Trophoblast cell (in vitro differentiated cells and primary cell): ENCODE results near the gene SET.

Experiments
- DNase-seq, 2 donors: peaks; one replicate each; pipeline ENCODE4 v3.0.0-alpha.2; 2016
- H2AFZ ChIP-seq: 2 replicates; pipeline ENCODE4 v1.6.1; 2013; ENCODE audit warnings: low read length, moderate library complexity, mild to moderate bottlenecking; ENCODE audit not compliant: insufficient read depth, poor library complexity
- H2AK5ac ChIP-seq: 2 replicates; pipeline ENCODE4 v1.6.1; 2013; ENCODE audit warnings: mild to moderate bottlenecking, low read length
- H2BK120ac ChIP-seq: 2 replicates; pipeline ENCODE4 v1.6.1; 2013; ENCODE audit warnings: low read length, mild to moderate bottlenecking, moderate library complexity; ENCODE audit not compliant: insufficient read depth, poor library complexity
- H2BK12ac ChIP-seq: 2 replicates; pipeline ENCODE4 v1.6.1; 2013; ENCODE audit warnings: mild to moderate bottlenecking, low read length, moderate library complexity
- H2BK5ac ChIP-seq: 2 replicates; pipeline ENCODE4 v1.6.1; 2013; ENCODE audit warnings: low read length, low read depth, moderate library complexity, mild to moderate bottlenecking; ENCODE audit not compliant: poor library complexity
- H3K14ac ChIP-seq: 2 replicates; pipeline ENCODE4 v1.6.1; 2013; ENCODE audit warnings: mild to moderate bottlenecking, low read length
- H3K18ac ChIP-seq: 2 replicates; pipeline ENCODE4 v1.6.1; 2013; ENCODE audit warnings: mild to moderate bottlenecking, low read length
- H3K23ac ChIP-seq: 2 replicates; pipeline ENCODE4 v1.6.1; 2013; ENCODE audit warnings: low read length
- H3K27ac ChIP-seq: 2 replicates; pipeline ENCODE4 v1.5.1; 2013; ENCODE audit warnings: low read depth, mild to moderate bottlenecking, inconsistent platforms, low read length, moderate library complexity
- H3K27me3 ChIP-seq: 2 replicates; pipeline ENCODE4 v1.6.1; 2013; ENCODE audit warnings: inconsistent platforms, mild to moderate bottlenecking, low read length, moderate library complexity; ENCODE audit not compliant: insufficient read depth
- H3K36me3 ChIP-seq, 2 experiments: 1 replicate in 1 of 2; 2 replicates in 1 of 2; pipeline ENCODE4 v1.6.1; 2013; ENCODE audit warnings: low read length in 2 of 2, mild to moderate bottlenecking in 2 of 2, moderate library complexity in 1 of 2; ENCODE audit not compliant: insufficient read depth in 2 of 2, control insufficient read depth in 1 of 2
- H3K4ac ChIP-seq: 2 replicates; pipeline ENCODE4 v1.6.1; 2013; ENCODE audit warnings: low read depth, mild to moderate bottlenecking, low read length, moderate library complexity
- H3K4me1 ChIP-seq, 2 experiments: 1 replicate in 1 of 2; 2 replicates in 1 of 2; pipeline ENCODE4 v1.6.1; 2013; ENCODE audit warnings: low read length in 2 of 2, mild to moderate bottlenecking in 2 of 2, moderate library complexity in 1 of 2; ENCODE audit not compliant: insufficient read depth in 2 of 2, control insufficient read depth in 1 of 2
- H3K4me2 ChIP-seq: 2 replicates; pipeline ENCODE4 v1.6.1; 2013; ENCODE audit warnings: inconsistent platforms, mild to moderate bottlenecking, low read length, moderate library complexity
- H3K4me3 ChIP-seq: 2 replicates; pipeline ENCODE4 v1.5.1; 2013; ENCODE audit warnings: mild to moderate bottlenecking, low read depth, low read length, inconsistent platforms
- H3K79me1 ChIP-seq: one replicate; pipeline ENCODE4 v1.6.1; 2013; ENCODE audit warnings: low read length
- H3K79me2 ChIP-seq: 2 replicates; pipeline ENCODE4 v1.6.1; 2013; ENCODE audit warnings: low read length, mild to moderate bottlenecking; ENCODE audit not compliant: control insufficient read depth, insufficient read depth, poor library complexity
- H3K9ac ChIP-seq: 2 replicates; pipeline ENCODE4 v1.6.1; 2013; ENCODE audit warnings: mild to moderate bottlenecking, low read length
- H3K9me3 ChIP-seq: 2 replicates; pipeline ENCODE4 v1.6.1; 2013; ENCODE audit warnings: low read depth, mild to moderate bottlenecking, control low read depth, inconsistent platforms, low read length; ENCODE audit not compliant: insufficient read depth
- H4K12ac ChIP-seq: 2 replicates; pipeline ENCODE4 v1.6.1; 2013; ENCODE audit warnings: low read depth, mild to moderate bottlenecking, low read length, moderate library complexity
- H4K8ac ChIP-seq: 2 replicates; pipeline ENCODE4 v1.6.1; 2013; ENCODE audit warnings: low read depth, mild to moderate bottlenecking, low read length, moderate library complexity
- H4K91ac ChIP-seq: one replicate; pipeline ENCODE4 v1.6.1; 2013; ENCODE audit warnings: low read depth, mild to moderate bottlenecking, low read length, moderate library complexity
- WGBS: extraction: QIAGEN DNeasy Blood & Tissue Kit; methylation state at CpG from one replicate; pipeline ENCODE4 v1.1.7; 2013; ENCODE audit warnings: missing lambda C conversion rate; ENCODE audit not compliant: insufficient read length, insufficient coverage; ENCODE audit errors: extremely low coverage; 5-methylcytosine and 5-hydroxymethylcytosine counted together

SET gene

DNA sequence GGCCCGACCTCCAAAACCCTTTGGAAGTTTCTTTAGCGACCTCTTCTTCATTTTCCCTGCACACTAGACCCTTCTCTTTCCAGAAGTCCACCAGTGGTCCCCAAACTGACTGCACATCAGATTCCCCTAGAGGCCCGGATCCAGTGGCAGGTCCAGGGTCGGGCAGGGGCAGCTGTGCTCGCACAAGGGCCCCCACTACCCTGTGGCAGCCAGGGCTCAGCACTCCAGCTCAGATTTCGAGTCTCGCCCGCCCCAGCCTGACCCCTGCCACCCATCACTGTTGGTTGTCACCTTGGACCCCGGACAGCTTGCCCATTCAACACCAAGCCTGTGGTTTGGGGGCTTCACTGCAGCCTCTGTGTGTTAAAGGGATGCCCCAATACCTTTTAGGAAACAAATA, 42.7 kb downstream of the SET start:
- H3K27me3 ChIP-seq: no peaks in the 10 kb centered on the region
- H3K79me1 ChIP-seq: no peaks in the 10 kb centered on the region
- no peak for DNase-seq
- H3K23ac ChIP-seq: no peak overlapping the region
- H3K36me3 ChIP-seq: peaks cover 15 to 25% of the 10 kb centered on the region in 2 experiments
- H4K91ac ChIP-seq: no peak overlapping the region
- no peak overlapping the region for H2AK5ac ChIP-seq
- no peak overlapping the region for H3K14ac ChIP-seq
- no peaks in the 10 kb centered on the region for H3K9me3 ChIP-seq
- no CpG with 5 or more reads among the region's 9 CpGs for WGBS
- no peak overlapping the region for H3K27ac ChIP-seq
- no peak overlapping the region for H3K4me2 ChIP-seq
- no peak overlapping the region for H3K18ac ChIP-seq
- H3K4me1 ChIP-seq: peaks cover 0 to 3% of the 10 kb centered on the region in 2 experiments
- no peak overlapping the region for H2BK12ac ChIP-seq
- no peak overlapping the region for H2BK120ac ChIP-seq
- H3K79me2 ChIP-seq: no peaks in the 10 kb centered on the region
- no peak overlapping the region for H2AFZ ChIP-seq
- H4K12ac ChIP-seq: no peak overlapping the region
- no peak overlapping the region for H3K4me3 ChIP-seq
- H3K9ac ChIP-seq: no peak overlapping the region
- no peak overlapping the region for H2BK5ac ChIP-seq
- H3K4ac ChIP-seq: no peak overlapping the region
- no peak overlapping the region for H4K8ac ChIP-seq

DNA sequence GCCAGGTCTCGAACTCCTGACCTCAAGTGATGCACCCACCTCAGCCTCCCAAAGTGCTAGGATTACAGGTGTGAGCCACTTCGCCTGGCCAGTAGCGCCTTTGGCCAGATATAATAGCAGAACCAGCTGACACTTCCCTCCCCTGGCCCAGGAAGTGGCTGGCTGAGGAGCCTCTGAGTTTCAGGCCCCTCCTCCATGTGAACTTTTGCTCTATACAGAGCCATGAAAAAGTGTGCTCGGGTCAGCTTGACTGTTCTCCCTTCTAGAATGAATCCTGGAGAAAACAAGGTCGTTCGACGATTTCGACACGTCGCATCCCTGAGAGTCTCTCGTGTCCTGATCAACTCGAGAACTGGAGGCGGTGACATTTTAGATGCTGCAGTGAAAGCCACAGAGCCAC, 43.6 kb downstream of the SET start:
- Histone ChIP-seq H3K9me3 (no peaks in the 10 kb centered on the region), H3K79me2 (no peaks in the 10 kb centered on the region), H3K79me1 (no peaks in the 10 kb centered on the region), H2BK12ac (no peak overlapping the region), H3K9ac (no peak overlapping the region), H2BK5ac (no peak overlapping the region), H3K4me2 (no peak overlapping the region), H4K91ac (no peak overlapping the region), H3K4ac (no peak overlapping the region), H3K4me3 (no peak overlapping the region), H2AFZ (no peak overlapping the region), H3K4me1 (peaks cover 0 to 3% of the 10 kb centered on the region in 2 experiments), H2BK120ac (no peak overlapping the region), H3K14ac (no peak overlapping the region), H2AK5ac (no peak overlapping the region), H4K12ac (no peak overlapping the region), H3K27me3 (no peaks in the 10 kb centered on the region), H3K18ac (no peak overlapping the region), H3K36me3 (peaks cover 18 to 27% of the 10 kb centered on the region in 2 experiments), H4K8ac (no peak overlapping the region), H3K27ac (no peak overlapping the region), H3K23ac (no peak overlapping the region)
- no peak for DNase-seq
- no CpG with 5 or more reads among the region's 13 CpGs for WGBS

DNA sequence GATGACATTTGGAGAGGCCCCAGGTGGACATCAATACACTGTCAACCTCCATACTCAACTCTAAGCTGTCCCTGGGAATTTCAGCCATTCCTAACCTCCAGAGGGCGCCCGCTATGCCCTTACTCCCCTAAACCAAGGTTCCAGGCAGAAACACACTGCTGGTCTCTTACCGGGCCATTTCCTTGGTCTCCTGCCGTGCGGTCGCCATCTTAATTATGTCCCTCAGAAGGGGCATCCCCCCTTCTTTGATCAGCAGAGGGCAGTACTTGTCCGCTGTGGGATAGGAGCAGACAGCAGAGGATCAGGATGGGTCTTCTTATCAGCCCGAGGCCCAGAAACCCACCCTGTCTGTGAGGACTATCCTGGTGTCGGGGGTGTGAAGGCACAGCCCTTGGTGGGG, 44.2 kb downstream of the SET start:
- WGBS: no CpG with 5 or more reads among the region's 9 CpGs
- H2AK5ac ChIP-seq: no peak overlapping the region

DNA sequence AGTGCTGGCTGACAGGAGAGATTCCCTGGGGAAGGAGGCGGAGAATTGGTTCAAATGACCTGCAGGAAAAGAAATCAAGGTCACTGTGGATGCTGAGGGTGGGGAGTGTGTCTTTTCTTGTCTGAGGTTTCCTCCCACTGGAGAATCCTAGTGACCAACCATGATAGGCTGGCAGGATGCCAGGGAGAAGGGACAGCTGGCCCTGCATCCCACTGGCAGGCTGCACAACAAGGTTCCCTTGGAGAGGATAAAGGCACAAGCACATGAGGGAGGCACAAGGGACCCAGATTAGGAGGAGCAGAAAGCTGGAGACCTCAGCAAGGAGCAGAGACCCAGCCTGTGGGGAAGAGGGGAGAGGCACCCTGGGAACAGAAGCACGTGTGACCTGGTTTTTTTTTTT, 46.4 kb downstream of the SET start:
- Histone ChIP-seq H4K12ac (no peak overlapping the region), H3K79me2 (no peaks in the 10 kb centered on the region), H3K27me3 (no peaks in the 10 kb centered on the region), H3K18ac (no peak overlapping the region), H3K9ac (no peak overlapping the region), H4K91ac (no peak overlapping the region), H3K27ac (no peak overlapping the region), H4K8ac (no peak overlapping the region), H3K36me3 (peaks cover 26 to 30% of the 10 kb centered on the region in 2 experiments), H3K9me3 (no peaks in the 10 kb centered on the region), H3K79me1 (no peaks in the 10 kb centered on the region), H2AFZ (no peak overlapping the region), H3K4ac (no peak overlapping the region), H2BK12ac (no peak overlapping the region), H3K23ac (no peak overlapping the region), H2BK120ac (no peak overlapping the region), H3K14ac (no peak overlapping the region), H2AK5ac (no peak overlapping the region), H3K4me2 (no peak overlapping the region), H3K4me3 (no peak overlapping the region), H2BK5ac (no peak overlapping the region), H3K4me1 (peaks cover 0 to 3% of the 10 kb centered on the region in 2 experiments)
- WGBS: no CpG with 5 or more reads among the region's 2 CpGs
- no peak for DNase-seq

More for the DNA sequence above, 44.2 kb downstream of the SET start:
- peaks cover 0 to 3% of the 10 kb centered on the region in 2 experiments for H3K4me1 ChIP-seq
- H3K36me3 ChIP-seq: peaks cover 18 to 27% of the 10 kb centered on the region in 2 experiments
- no peaks in the 10 kb centered on the region for H3K27me3 ChIP-seq
- H3K14ac ChIP-seq: no peak overlapping the region
- no peaks in the 10 kb centered on the region for H3K79me1 ChIP-seq
- H3K23ac ChIP-seq: no peak overlapping the region
- H3K4me2 ChIP-seq: peak overlapping the region; percentile 32
- H3K4me3 ChIP-seq: no peak overlapping the region
- no peaks in the 10 kb centered on the region for H3K79me2 ChIP-seq
- peak; percentile 75 to 82 for DNase-seq
- no peak overlapping the region for H2BK5ac ChIP-seq
- H3K18ac ChIP-seq: no peak overlapping the region
- no peak overlapping the region for H2AFZ ChIP-seq
- H3K9me3 ChIP-seq: no peaks in the 10 kb centered on the region
- H2BK120ac ChIP-seq: no peak overlapping the region
- peak overlapping the region; percentile 28 for H3K9ac ChIP-seq
- H4K12ac ChIP-seq: no peak overlapping the region
- H4K91ac ChIP-seq: no peak overlapping the region
- no peak overlapping the region for H3K4ac ChIP-seq
- H3K27ac ChIP-seq: no peak overlapping the region
- H2BK12ac ChIP-seq: no peak overlapping the region
- H4K8ac ChIP-seq: peak overlapping the region; percentile 56
